GM12801 (cell line): ENCODE data around the gene ZNF787.

ENCODE experiments used
- TF ChIP-seq, protein P1 (sequence below): IDR thresholded peaks from one replicate; pipeline ENCODE4 v1.5.1; 2011; ENCODE audit warnings: control low read depth; ENCODE audit not compliant: insufficient read length; ENCODE audit errors: extremely low read depth

Gene ZNF787

DNA sequence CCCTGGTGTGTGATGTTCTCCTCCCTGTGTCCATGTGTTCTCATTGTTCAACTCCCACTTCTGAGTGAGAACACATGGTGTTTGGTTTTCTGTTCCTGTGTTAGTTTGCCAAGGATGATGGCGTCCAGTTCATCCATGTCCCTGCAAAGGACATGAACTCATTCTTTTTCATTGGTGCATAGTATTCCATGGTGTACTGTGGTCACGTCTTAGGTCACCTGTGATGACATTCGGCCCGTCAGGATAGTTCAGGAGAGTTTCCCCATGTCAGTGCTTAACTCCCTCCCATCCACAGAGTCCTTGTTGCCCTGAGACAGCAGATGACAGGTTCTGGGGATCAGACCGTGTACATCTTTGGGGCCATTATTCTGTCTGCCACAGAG lies 28.6 kb upstream of the ZNF787 start:
- TF ChIP-seq, protein P1, sequence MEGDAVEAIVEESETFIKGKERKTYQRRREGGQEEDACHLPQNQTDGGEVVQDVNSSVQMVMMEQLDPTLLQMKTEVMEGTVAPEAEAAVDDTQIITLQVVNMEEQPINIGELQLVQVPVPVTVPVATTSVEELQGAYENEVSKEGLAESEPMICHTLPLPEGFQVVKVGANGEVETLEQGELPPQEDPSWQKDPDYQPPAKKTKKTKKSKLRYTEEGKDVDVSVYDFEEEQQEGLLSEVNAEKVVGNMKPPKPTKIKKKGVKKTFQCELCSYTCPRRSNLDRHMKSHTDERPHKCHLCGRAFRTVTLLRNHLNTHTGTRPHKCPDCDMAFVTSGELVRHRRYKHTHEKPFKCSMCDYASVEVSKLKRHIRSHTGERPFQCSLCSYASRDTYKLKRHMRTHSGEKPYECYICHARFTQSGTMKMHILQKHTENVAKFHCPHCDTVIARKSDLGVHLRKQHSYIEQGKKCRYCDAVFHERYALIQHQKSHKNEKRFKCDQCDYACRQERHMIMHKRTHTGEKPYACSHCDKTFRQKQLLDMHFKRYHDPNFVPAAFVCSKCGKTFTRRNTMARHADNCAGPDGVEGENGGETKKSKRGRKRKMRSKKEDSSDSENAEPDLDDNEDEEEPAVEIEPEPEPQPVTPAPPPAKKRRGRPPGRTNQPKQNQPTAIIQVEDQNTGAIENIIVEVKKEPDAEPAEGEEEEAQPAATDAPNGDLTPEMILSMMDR: no peak

DNA sequence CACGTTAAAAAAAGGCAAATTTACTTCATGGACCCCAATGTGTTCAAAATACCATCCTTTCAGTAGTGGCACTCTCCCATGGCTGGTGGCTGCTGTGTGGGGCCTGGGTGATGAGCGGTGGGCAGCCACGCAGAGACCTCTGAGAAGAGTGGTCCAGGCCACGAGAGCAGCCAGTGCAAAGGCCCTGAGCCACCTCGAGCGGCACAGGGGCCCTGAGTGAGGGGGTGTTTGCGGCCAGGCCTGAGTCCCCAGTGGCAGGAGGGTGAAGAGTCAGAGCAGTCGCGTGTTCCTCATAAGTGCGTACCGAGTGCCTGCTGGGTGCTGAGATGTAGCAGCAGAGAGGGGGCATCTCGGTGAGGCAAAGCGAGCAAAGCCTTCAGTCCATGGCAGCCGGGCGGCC lies 27.0 kb upstream of the ZNF787 start:
- TF ChIP-seq, protein P1: no peak

DNA sequence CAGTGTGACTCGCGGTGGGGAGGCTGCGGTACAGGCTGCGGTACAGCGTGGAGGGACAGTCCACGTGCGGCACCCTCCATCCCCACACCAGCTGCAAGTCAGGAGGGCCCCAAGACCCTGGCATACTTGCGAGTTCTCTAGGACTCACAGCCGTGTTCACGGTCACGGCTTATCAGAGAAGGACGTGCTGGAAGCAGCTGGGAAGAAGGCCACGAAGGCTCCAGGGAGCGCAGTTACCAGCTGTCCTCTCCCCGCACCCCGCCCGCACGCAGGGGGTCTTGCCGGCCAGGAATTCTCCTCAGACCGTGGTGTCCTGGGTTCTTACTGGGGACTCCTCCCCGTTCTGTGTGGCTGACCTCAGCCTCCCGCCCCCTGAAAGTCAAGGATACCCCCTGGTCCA lies 26.2 kb upstream of the ZNF787 start:
- TF ChIP-seq, protein P1: no peak

DNA sequence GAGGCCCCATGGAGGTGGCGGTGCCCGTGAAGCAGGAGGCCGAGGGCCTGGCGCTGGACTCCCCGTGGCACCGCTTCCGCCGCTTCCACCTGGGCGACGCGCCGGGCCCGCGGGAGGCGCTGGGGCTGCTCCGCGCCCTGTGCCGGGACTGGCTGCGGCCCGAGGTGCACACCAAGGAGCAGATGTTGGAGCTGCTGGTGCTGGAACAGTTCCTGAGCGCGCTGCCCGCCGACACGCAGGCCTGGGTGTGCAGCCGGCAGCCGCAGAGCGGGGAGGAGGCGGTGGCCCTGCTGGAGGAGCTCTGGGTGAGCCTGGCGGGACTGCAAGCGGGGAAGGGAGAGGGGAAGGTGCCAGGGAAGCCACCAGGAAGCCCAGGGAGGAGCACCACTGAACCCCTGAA lies 25.8 kb upstream of the ZNF787 start:
- TF ChIP-seq, protein P1: no peak

DNA sequence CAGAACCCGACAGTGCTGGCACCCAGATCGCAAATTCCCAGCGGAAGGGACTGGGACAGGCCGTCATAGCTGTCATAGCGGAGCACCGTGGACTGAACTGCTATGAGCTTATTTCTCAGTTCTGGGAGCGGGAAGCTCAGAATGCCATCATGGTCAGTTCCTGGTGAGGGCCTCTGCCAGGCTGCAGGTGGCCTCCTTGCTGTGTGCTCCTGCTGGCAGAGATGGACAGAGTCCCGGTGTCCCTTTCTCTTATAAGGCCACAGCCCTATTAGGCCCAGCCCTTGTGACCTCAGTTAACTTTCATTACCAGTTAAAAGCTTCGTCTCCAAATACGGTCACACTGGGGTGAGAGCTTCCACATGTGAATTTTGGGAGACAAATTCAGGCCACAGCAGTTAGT lies 24.6 kb upstream of the ZNF787 start:
- TF ChIP-seq, protein P1: no peak

DNA sequence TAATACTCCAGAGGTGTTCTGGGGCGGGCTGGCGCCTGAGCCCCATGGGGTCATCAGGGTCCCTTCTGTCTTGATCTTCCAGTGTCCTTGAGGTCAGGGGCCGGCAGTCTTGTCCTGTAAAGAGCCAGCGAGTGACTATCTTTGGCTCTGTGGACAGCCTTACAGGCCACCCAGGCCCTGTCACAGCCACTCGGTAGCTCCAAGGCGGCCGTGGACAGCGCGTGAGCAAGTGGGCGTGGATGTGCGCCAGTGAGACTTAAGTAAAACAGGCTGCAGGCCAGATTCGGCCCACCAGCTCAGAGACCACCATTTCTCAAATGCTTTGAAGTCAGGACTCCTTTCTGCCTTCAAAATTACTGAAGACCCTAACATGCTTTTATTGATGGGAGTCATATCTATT lies 23.7 kb upstream of the ZNF787 start:
- TF ChIP-seq, protein P1: no peak

DNA sequence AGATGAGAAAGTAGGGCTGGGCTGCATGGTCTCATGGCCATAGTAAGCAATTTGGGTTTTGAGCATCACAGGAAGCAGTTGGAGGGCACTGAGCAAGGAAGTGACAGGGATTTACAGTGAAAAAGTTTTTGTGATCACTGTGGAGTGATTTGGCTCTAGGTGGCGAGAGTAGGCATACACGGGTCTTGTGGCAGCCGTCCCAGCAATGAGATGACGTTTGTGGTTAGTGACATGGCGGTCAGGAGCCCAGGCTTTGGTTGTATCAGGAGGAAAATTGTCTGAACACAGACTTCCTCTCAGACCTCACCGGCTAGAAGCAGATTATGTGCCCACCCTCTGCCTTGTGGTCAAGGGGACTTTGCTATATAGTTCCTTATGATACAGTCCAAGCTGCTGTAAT lies 23.3 kb upstream of the ZNF787 start:
- TF ChIP-seq, protein P1: no peak

DNA sequence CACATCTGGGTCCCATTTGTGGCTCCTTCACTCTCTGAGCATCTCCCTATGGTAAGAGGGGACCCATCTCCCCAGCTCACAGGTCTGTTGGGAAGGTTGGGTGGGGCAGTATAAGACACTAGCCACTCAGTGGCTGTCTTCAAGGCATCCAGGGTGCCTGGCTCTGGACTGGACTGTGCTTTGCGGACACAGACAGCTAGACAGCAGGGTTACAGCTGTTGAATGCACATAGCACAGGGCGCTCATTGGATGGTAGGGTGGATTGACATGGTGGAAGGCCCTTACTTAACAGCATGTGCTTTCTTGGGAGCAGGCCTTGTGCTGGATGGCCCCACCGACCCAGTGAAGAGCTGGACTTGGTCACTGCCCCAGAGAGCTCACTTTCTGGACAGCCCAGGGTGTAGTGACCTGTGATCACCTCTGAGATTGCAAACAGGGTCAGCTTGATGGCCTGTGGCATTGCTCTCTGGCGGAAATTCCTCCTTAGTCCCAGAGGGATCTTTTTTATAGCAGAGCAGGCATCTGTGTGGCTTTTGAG lies 21.9 kb upstream of the ZNF787 start:
- TF ChIP-seq, protein P1: no peak
